Activated CD4-positive, alpha-beta T cell treated with anti-CD3 and anti-CD28 coated beads, Interleukin-2, amount 50 U/mL, for 48 hours (primary cell): Measurements from ENCODE around the gene ZNF507.
"Not testable (repeated sequence)": the region's sequence is repeated elsewhere in the genome, so short reads cannot be mapped to it uniquely, and the experiment has no call there.

Experiments
- DNase-seq, 2 experiments: peaks; one replicate each; pipeline ENCODE4 v3.0.0-alpha.2; 2020

Gene ZNF507

GRCh38 chr19:32415669-32416068, 70.3 kb downstream of the ZNF507 start:
- DNase-seq: no peak

GRCh38 chr19:32416749-32417456, 71.5 kb downstream of the ZNF507 start:
- no peak for DNase-seq

GRCh38 chr19:32418155-32418554, 72.7 kb downstream of the ZNF507 start:
- no peak for DNase-seq

- DNase-seq: no peak
These were observed 76.4 kb downstream of the ZNF507 start for GRCh38 chr19:32421589-32422361.

- no peak for DNase-seq
These were observed 77.0 kb downstream of the ZNF507 start for GRCh38 chr19:32422435-32422834.

- not testable (repeated sequence) for DNase-seq
These were observed 78.5 kb downstream of the ZNF507 start for GRCh38 chr19:32423944-32424343.

- DNase-seq: no peak
These were observed 82.1 kb downstream of the ZNF507 start for GRCh38 chr19:32427536-32427935.

- DNase-seq: no peak
These were observed 91.3 kb downstream of the ZNF507 start for GRCh38 chr19:32436692-32437091.

GRCh38 chr19:32437096-32437495, 91.7 kb downstream of the ZNF507 start:
- DNase-seq: no peak
